Measurements from ENCODE around the gene KCNE2.

Gene KCNE2

GRCh38 chr21:34354836-34355235 is 9.0 kb upstream of the KCNE2 start:
- Histone ChIP-seq H3K27me3 (ENCODE audit: control insufficient read depth in 1 of 2, insufficient read depth in 2 of 2, low read length in 2 of 2) (no peaks in the 10 kb centered on the region), H3K9ac (ENCODE audit: low read length) (no peak overlapping the region), H3K27ac (ENCODE audit: low read depth, low read length) (no peak overlapping the region), H3K4me3 (ENCODE audit: low read depth in 1 of 2, low read length in 2 of 2) (no peak overlapping the region), H3K9me3 (ENCODE audit: low read length) (no peaks in the 10 kb centered on the region), H3K36me3 (ENCODE audit: insufficient read depth, low read length) (no peaks in the 10 kb centered on the region), H3K4me1 (ENCODE audit: insufficient read depth, low read length) (no peaks in the 10 kb centered on the region)

- no peaks in the 10 kb centered on the region for H3K36me3 ChIP-seq (ENCODE audit: insufficient read depth, low read length)
- H3K4me3 ChIP-seq (ENCODE audit: low read depth in 1 of 2, low read length in 2 of 2), result no peak overlapping the region
- no peaks in the 10 kb centered on the region for H3K9me3 ChIP-seq (ENCODE audit: low read length)
- no peak overlapping the region for H3K27ac ChIP-seq (ENCODE audit: low read depth, low read length)
- no peaks in the 10 kb centered on the region for H3K27me3 ChIP-seq (ENCODE audit: control insufficient read depth in 1 of 2, insufficient read depth in 2 of 2, low read length in 2 of 2)
- no peaks in the 10 kb centered on the region for H3K4me1 ChIP-seq (ENCODE audit: insufficient read depth, low read length)
- no peak overlapping the region for H3K9ac ChIP-seq (ENCODE audit: low read length)
Measured at GRCh38 chr21:34355570-34355969, 8.2 kb upstream of the KCNE2 start.

GRCh38 chr21:34357889-34358288 is 5.9 kb upstream of the KCNE2 start:
- Histone ChIP-seq H3K27me3 (ENCODE audit: control insufficient read depth in 1 of 2, insufficient read depth in 2 of 2, low read length in 2 of 2) (no peaks in the 10 kb centered on the region), H3K9ac (ENCODE audit: low read length) (no peak overlapping the region), H3K36me3 (ENCODE audit: insufficient read depth, low read length) (no peaks in the 10 kb centered on the region), H3K4me3 (ENCODE audit: low read depth in 1 of 2, low read length in 2 of 2) (no peak overlapping the region), H3K9me3 (ENCODE audit: low read length) (no peaks in the 10 kb centered on the region), H3K4me1 (ENCODE audit: insufficient read depth, low read length) (no peaks in the 10 kb centered on the region), H3K27ac (ENCODE audit: low read depth, low read length) (no peak overlapping the region)

GRCh38 chr21:34358866-34359265 is 4.9 kb upstream of the KCNE2 start:
- no peaks in the 10 kb centered on the region for H3K36me3 ChIP-seq (ENCODE audit: insufficient read depth, low read length)
- H3K4me1 ChIP-seq (ENCODE audit: insufficient read depth, low read length), result no peaks in the 10 kb centered on the region
- H3K27ac ChIP-seq (ENCODE audit: low read depth, low read length), result no peak overlapping the region
- H3K9me3 ChIP-seq (ENCODE audit: low read length), result no peaks in the 10 kb centered on the region
- H3K27me3 ChIP-seq (ENCODE audit: control insufficient read depth in 1 of 2, insufficient read depth in 2 of 2, low read length in 2 of 2), result no peaks in the 10 kb centered on the region
- H3K4me3 ChIP-seq (ENCODE audit: low read depth in 1 of 2, low read length in 2 of 2), result no peak overlapping the region
- H3K9ac ChIP-seq (ENCODE audit: low read length), result no peak overlapping the region

GRCh38 chr21:34360488-34361241 is 3.1 kb upstream of the KCNE2 start:
- Histone ChIP-seq H3K36me3 (ENCODE audit: insufficient read depth, low read length) (no peaks in the 10 kb centered on the region), H3K9ac (ENCODE audit: low read length) (no peak overlapping the region), H3K4me1 (ENCODE audit: insufficient read depth, low read length) (no peaks in the 10 kb centered on the region), H3K9me3 (ENCODE audit: low read length) (no peaks in the 10 kb centered on the region), H3K27ac (ENCODE audit: low read depth, low read length) (no peak overlapping the region), H3K4me3 (ENCODE audit: low read depth in 1 of 2, low read length in 2 of 2) (no peak overlapping the region), H3K27me3 (ENCODE audit: control insufficient read depth in 1 of 2, insufficient read depth in 2 of 2, low read length in 2 of 2) (no peaks in the 10 kb centered on the region)

- no peaks in the 10 kb centered on the region for H3K4me1 ChIP-seq (ENCODE audit: insufficient read depth, low read length)
- no peaks in the 10 kb centered on the region for H3K9me3 ChIP-seq (ENCODE audit: low read length)
- H3K36me3 ChIP-seq (ENCODE audit: insufficient read depth, low read length), result no peaks in the 10 kb centered on the region
- no peak overlapping the region for H3K4me3 ChIP-seq (ENCODE audit: low read depth in 1 of 2, low read length in 2 of 2)
- no peak overlapping the region for H3K27ac ChIP-seq (ENCODE audit: low read depth, low read length)
- H3K9ac ChIP-seq (ENCODE audit: low read length), result no peak overlapping the region
- no peaks in the 10 kb centered on the region for H3K27me3 ChIP-seq (ENCODE audit: control insufficient read depth in 1 of 2, insufficient read depth in 2 of 2, low read length in 2 of 2)
Measured at GRCh38 chr21:34362136-34362444, 1.7 kb upstream of the KCNE2 start.

- H3K9ac ChIP-seq (ENCODE audit: low read length), result no peak overlapping the region
Measured at GRCh38 chr21:34362670-34363069, 1.1 kb upstream of the KCNE2 start.

GRCh38 chr21:34364921-34365320 is 1.1 kb downstream of the KCNE2 start:
- Histone ChIP-seq H3K4me3 (ENCODE audit: low read depth in 1 of 2, low read length in 2 of 2) (no peak overlapping the region), H3K36me3 (ENCODE audit: insufficient read depth, low read length) (no peaks in the 10 kb centered on the region), H3K4me1 (ENCODE audit: insufficient read depth, low read length) (no peaks in the 10 kb centered on the region), H3K27me3 (ENCODE audit: control insufficient read depth in 1 of 2, insufficient read depth in 2 of 2, low read length in 2 of 2) (no peaks in the 10 kb centered on the region), H3K9me3 (ENCODE audit: low read length) (no peaks in the 10 kb centered on the region), H3K9ac (ENCODE audit: low read length) (no peak overlapping the region), H3K27ac (ENCODE audit: low read depth, low read length) (no peak overlapping the region)

More at GRCh38 chr21:34362670-34363069, 1.1 kb upstream of the KCNE2 start:
- Histone ChIP-seq H3K4me3 (ENCODE audit: low read depth in 1 of 2, low read length in 2 of 2) (no peak overlapping the region), H3K36me3 (ENCODE audit: insufficient read depth, low read length) (no peaks in the 10 kb centered on the region), H3K4me1 (ENCODE audit: insufficient read depth, low read length) (no peaks in the 10 kb centered on the region), H3K27ac (ENCODE audit: low read depth, low read length) (no peak overlapping the region), H3K27me3 (ENCODE audit: control insufficient read depth in 1 of 2, insufficient read depth in 2 of 2, low read length in 2 of 2) (no peaks in the 10 kb centered on the region), H3K9me3 (ENCODE audit: low read length) (no peaks in the 10 kb centered on the region)

GRCh38 chr21:34365809-34366208 is 2.0 kb downstream of the KCNE2 start:
- H3K4me1 ChIP-seq (ENCODE audit: insufficient read depth, low read length), result no peaks in the 10 kb centered on the region
- no peaks in the 10 kb centered on the region for H3K36me3 ChIP-seq (ENCODE audit: insufficient read depth, low read length)
- no peaks in the 10 kb centered on the region for H3K27me3 ChIP-seq (ENCODE audit: control insufficient read depth in 1 of 2, insufficient read depth in 2 of 2, low read length in 2 of 2)
- H3K9ac ChIP-seq (ENCODE audit: low read length), result no peak overlapping the region
- H3K4me3 ChIP-seq (ENCODE audit: low read depth in 1 of 2, low read length in 2 of 2), result no peak overlapping the region
- no peak overlapping the region for H3K27ac ChIP-seq (ENCODE audit: low read depth, low read length)
- H3K9me3 ChIP-seq (ENCODE audit: low read length), result no peaks in the 10 kb centered on the region

- no peak overlapping the region for H3K27ac ChIP-seq (ENCODE audit: low read depth, low read length)
- H3K27me3 ChIP-seq (ENCODE audit: control insufficient read depth in 1 of 2, insufficient read depth in 2 of 2, low read length in 2 of 2), result no peaks in the 10 kb centered on the region
- H3K9ac ChIP-seq (ENCODE audit: low read length), result no peak overlapping the region
- no peaks in the 10 kb centered on the region for H3K4me1 ChIP-seq (ENCODE audit: insufficient read depth, low read length)
- H3K4me3 ChIP-seq (ENCODE audit: low read depth in 1 of 2, low read length in 2 of 2), result no peak overlapping the region
- H3K36me3 ChIP-seq (ENCODE audit: insufficient read depth, low read length), result no peaks in the 10 kb centered on the region
- no peaks in the 10 kb centered on the region for H3K9me3 ChIP-seq (ENCODE audit: low read length)
Measured at GRCh38 chr21:34367320-34367935, 3.6 kb downstream of the KCNE2 start.

GRCh38 chr21:34369741-34370140 is 5.9 kb downstream of the KCNE2 start:
- Histone ChIP-seq H3K4me1 (ENCODE audit: insufficient read depth, low read length) (no peaks in the 10 kb centered on the region), H3K4me3 (ENCODE audit: low read depth in 1 of 2, low read length in 2 of 2) (no peak overlapping the region), H3K27ac (ENCODE audit: low read depth, low read length) (no peak overlapping the region), H3K9ac (ENCODE audit: low read length) (no peak overlapping the region), H3K27me3 (ENCODE audit: control insufficient read depth in 1 of 2, insufficient read depth in 2 of 2, low read length in 2 of 2) (no peaks in the 10 kb centered on the region), H3K36me3 (ENCODE audit: insufficient read depth, low read length) (no peaks in the 10 kb centered on the region), H3K9me3 (ENCODE audit: low read length) (no peaks in the 10 kb centered on the region)

- no peak overlapping the region for H3K27ac ChIP-seq (ENCODE audit: low read depth, low read length)
- no peaks in the 10 kb centered on the region for H3K9me3 ChIP-seq (ENCODE audit: low read length)
- no peaks in the 10 kb centered on the region for H3K36me3 ChIP-seq (ENCODE audit: insufficient read depth, low read length)
- H3K9ac ChIP-seq (ENCODE audit: low read length), result no peak overlapping the region
- H3K27me3 ChIP-seq (ENCODE audit: control insufficient read depth in 1 of 2, insufficient read depth in 2 of 2, low read length in 2 of 2), result no peaks in the 10 kb centered on the region
- H3K4me3 ChIP-seq (ENCODE audit: low read depth in 1 of 2, low read length in 2 of 2), result no peak overlapping the region
- H3K4me1 ChIP-seq (ENCODE audit: insufficient read depth, low read length), result no peaks in the 10 kb centered on the region
Measured at GRCh38 chr21:34372321-34372720, 8.5 kb downstream of the KCNE2 start.

Measured in muscle layer of colon (tissue), 2 donors.